ENCODE data around the gene CEP170B.

DNA sequence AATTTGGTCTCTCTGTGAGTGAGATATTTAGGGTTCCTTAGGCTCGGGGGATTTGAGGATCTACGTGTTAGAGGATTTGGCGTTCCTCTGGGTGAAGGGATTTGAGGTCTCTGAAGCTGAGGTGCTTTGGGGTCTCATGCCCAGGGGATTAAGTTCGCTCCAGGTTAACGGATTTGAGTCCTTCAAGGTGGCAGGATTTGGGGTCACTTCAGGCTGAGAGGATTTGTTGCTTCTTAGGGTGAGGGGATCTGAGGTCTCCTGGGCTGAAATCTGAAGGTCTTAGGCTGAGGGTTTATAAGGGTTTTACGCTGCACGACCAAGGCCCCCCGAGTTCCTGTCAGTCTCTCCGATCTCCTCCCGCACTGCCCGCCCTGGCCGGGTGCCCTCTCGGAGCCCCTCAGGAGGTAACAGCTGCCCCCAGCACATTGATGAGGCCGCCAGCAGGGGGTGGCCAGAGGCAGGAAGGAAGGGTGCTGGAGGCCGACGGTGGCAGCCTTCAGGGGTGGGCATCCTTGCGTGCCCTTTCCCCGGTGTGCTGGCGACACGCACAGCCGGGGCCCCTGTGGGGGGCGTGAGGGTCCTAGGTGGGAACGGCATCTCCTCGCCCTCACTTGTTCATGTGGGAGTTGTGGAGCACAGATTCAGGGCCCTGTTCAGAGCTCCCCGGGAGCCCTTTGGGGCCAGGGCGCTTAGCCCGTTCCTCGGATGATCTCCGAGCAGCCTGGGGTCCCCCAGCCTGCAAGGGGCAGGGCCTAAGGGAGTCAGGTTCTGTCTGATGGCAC lies 14.3 kb downstream of the CEP170B start:
- TF ChIP-seq, protein P1, sequence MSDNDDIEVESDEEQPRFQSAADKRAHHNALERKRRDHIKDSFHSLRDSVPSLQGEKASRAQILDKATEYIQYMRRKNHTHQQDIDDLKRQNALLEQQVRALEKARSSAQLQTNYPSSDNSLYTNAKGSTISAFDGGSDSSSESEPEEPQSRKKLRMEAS (IDR thresholded peaks at IDR 0.05; ENCODE audit: insufficient read depth, insufficient read length), result no peak
- TF ChIP-seq POLR2A (IDR thresholded peaks at IDR 0.05; ENCODE audit: low read depth, low read length) (no peak), EZH2 (IDR thresholded peaks at IDR 0.05; ENCODE audit: borderline replicate concordance, low read depth, low read length, severe bottlenecking) (no peak), MYC (IDR thresholded peaks at IDR 0.05; ENCODE audit: low read depth, low read length) (no peak), JUN (IDR thresholded peaks at IDR 0.05; ENCODE audit: borderline replicate concordance, insufficient read depth, insufficient read length, low read depth) (no peak), POLR2AphosphoS5 (IDR thresholded peaks at IDR 0.05; ENCODE audit: insufficient read depth, low read depth, low read length) (no peak)
- TF ChIP-seq, protein P2, sequence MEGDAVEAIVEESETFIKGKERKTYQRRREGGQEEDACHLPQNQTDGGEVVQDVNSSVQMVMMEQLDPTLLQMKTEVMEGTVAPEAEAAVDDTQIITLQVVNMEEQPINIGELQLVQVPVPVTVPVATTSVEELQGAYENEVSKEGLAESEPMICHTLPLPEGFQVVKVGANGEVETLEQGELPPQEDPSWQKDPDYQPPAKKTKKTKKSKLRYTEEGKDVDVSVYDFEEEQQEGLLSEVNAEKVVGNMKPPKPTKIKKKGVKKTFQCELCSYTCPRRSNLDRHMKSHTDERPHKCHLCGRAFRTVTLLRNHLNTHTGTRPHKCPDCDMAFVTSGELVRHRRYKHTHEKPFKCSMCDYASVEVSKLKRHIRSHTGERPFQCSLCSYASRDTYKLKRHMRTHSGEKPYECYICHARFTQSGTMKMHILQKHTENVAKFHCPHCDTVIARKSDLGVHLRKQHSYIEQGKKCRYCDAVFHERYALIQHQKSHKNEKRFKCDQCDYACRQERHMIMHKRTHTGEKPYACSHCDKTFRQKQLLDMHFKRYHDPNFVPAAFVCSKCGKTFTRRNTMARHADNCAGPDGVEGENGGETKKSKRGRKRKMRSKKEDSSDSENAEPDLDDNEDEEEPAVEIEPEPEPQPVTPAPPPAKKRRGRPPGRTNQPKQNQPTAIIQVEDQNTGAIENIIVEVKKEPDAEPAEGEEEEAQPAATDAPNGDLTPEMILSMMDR (IDR thresholded peaks at IDR 0.05; ENCODE audit: extremely low read depth in 1 of 2, insufficient read depth in 1 of 2, low read depth in 1 of 2, low read length in 2 of 2), result no peak
